Common myeloid progenitor, CD34-positive (primary cell): Measurements from ENCODE around the gene PGA5.

Experiments
- CTCF ChIA-PET: fragments of 350-600 bp; sonication (Branson Sonifier 250); formaldehyde crosslinking; loops from one replicate; lab custom pipeline; 2021; ENCODE audit warnings: antibody characterized with exemption; lab: Charles Lee
- POLR2A ChIA-PET: fragments of 350-600 bp; sonication (Branson Sonifier 250); formaldehyde crosslinking; loops from one replicate; lab custom pipeline; 2021; ENCODE audit warnings: antibody characterized with exemption; lab: Charles Lee
- DNase-seq, 3 donors: peaks; one replicate each; pipeline versions ENCODE4 v3.0.0 to v3.0.0-alpha.2; 2013
- H3K27ac ChIP-seq, 2 experiments: 1 replicate in 1 of 2; 2 replicates in 1 of 2; pipeline ENCODE4 v1.7.0; 2013; ENCODE audit warnings: inconsistent platforms in 2 of 2, low read length in 2 of 2, mild to moderate bottlenecking in 2 of 2, low read depth in 1 of 2, moderate library complexity in 1 of 2; ENCODE audit not compliant: severe bottlenecking in 2 of 2, insufficient read depth in 1 of 2, poor library complexity in 1 of 2
- H3K27me3 ChIP-seq, 5 experiments: replicated peaks in 2 of 5; 1 replicate in 3 of 5; 2 replicates in 2 of 5; pipeline versions ENCODE4 v1.6.1 to v1.7.0; 2013; ENCODE audit warnings: low read length in 4 of 5, mild to moderate bottlenecking in 2 of 5, moderate library complexity in 2 of 5, inconsistent platforms in 1 of 5; ENCODE audit not compliant: insufficient read depth in 5 of 5, control insufficient read depth in 4 of 5
- H3K36me3 ChIP-seq, 4 experiments: 1 replicate in 2 of 4; 2 replicates in 2 of 4; pipeline versions ENCODE4 v1.6.1 to v1.7.0; 2013; ENCODE audit warnings: low read length in 3 of 4, control low read depth in 1 of 4, mild to moderate bottlenecking in 1 of 4; ENCODE audit not compliant: control insufficient read depth in 4 of 4, insufficient read depth in 4 of 4
- H3K4me1 ChIP-seq, 4 experiments: 1 replicate in 3 of 4; 2 replicates in 1 of 4; pipeline versions ENCODE4 v1.6.1 to v1.7.1; 2013; ENCODE audit warnings: low read length in 3 of 4, mild to moderate bottlenecking in 3 of 4, control low read depth in 1 of 4, inconsistent platforms in 1 of 4, moderate library complexity in 1 of 4; ENCODE audit not compliant: control insufficient read depth in 4 of 4, insufficient read depth in 4 of 4; ENCODE audit errors: control extremely low read depth in 1 of 4
- H3K4me3 ChIP-seq, 7 experiments: 1 replicate in 4 of 7; 2 replicates in 3 of 7; pipeline versions ENCODE4 v1.5.1 to v1.7.0; 2013; ENCODE audit warnings: mild to moderate bottlenecking in 7 of 7, low read length in 6 of 7, moderate library complexity in 6 of 7, inconsistent platforms in 2 of 7, low read depth in 2 of 7, control low read depth in 1 of 7; ENCODE audit not compliant: insufficient read depth in 4 of 7, control insufficient read depth in 1 of 7; ENCODE audit errors: extremely low read depth in 1 of 7
- H3K9me3 ChIP-seq, 5 experiments: 1 replicate in 4 of 5; 2 replicates in 1 of 5; pipeline versions ENCODE4 v1.6.1 to v1.7.1; 2013; ENCODE audit warnings: low read length in 4 of 5, mild to moderate bottlenecking in 2 of 5, inconsistent platforms in 1 of 5, low read depth in 1 of 5, moderate library complexity in 1 of 5; ENCODE audit not compliant: control insufficient read depth in 4 of 5, insufficient read depth in 2 of 5; ENCODE audit errors: control extremely low read depth in 1 of 5
- WGBS: methylation state at CpG from one replicate; pipeline ENCODE4 v1.1.5; 2013; ENCODE audit not compliant: insufficient coverage; 5-methylcytosine and 5-hydroxymethylcytosine counted together

The PGA5 gene

GRCh38 chr11:61280883-61281580 lies 40.1 kb downstream of the PGA5 start:
- DNase-seq, result no peak
- no peaks in the 10 kb centered on the region for H3K9me3 ChIP-seq
- 94% methylated on average over 17 of the region's 20 CpGs for WGBS
- H3K4me1 ChIP-seq, result no peaks in the 10 kb centered on the region
- ChIA-PET CTCF (interaction anchor here (1.1 to 1.2 kb wide), 2 partner anchors 104 kb away, joined by 3 to 4 read pairs; no protein-coding TSS in a partner anchor), POLR2A (interaction anchor here (0.8 kb wide), 1 partner anchor 13 kb away, joined by 3 read pairs; no protein-coding TSS in a partner anchor)
- H3K4me3 ChIP-seq, result no peak overlapping the region
- peaks cover 0 to 48% (median 26%) of the 10 kb centered on the region in 4 experiments for H3K36me3 ChIP-seq
- H3K27ac ChIP-seq, result no peak overlapping the region
- no peaks in the 10 kb centered on the region for H3K27me3 ChIP-seq

DNA sequence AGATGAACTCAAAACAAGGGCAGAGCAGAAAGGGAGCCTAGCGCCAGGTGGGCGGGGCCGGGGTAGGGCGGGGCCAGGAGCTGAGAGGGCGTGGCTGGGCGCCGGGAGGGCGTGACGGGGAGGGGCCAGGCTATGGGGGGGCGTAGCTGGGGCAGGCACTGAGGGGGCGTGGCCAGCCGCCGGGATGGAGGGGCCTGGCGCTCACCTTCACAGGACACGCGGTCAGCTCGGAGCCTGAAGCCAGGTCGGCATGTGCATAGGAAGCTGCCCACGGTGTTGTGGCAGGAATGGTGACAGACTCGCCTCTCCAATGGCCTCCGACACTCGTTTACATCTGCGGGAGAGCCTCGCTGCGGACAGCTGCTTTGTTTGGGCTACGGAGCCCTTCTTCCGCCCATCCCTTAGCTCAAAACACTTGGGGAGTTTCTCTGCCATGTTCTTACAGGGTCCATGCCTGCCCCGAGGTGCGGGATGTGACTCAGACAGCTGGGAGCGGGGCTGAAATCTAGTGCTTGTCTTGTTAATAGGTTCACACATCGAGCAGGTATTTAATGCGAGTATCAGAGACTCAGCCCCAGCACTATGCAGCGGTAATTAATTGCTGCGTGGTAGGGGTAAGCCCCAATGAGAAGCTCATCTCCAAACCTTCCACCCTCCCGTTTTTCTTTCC lies 40.7 kb downstream of the PGA5 start:
- Histone ChIP-seq H3K4me3 (no peak overlapping the region), H3K4me1 (no peaks in the 10 kb centered on the region), H3K36me3 (peaks cover 0 to 50% (median 27%) of the 10 kb centered on the region in 4 experiments), H3K27me3 (no peaks in the 10 kb centered on the region), H3K27ac (no peak overlapping the region), H3K9me3 (no peaks in the 10 kb centered on the region)
- peak in 2 of 3 donors; percentile 22 to 33 for DNase-seq
- CTCF ChIA-PET, result interaction anchor here (1.2 kb wide), 1 partner anchor 104 kb away, joined by 4 read pairs; no protein-coding TSS in a partner anchor
- 82% methylated on average over 35 of the region's 35 CpGs for WGBS
- POLR2A ChIA-PET, result interaction anchor here (0.8 kb wide), 1 partner anchor 12 kb away, joined by 3 read pairs; no protein-coding TSS in a partner anchor

- POLR2A ChIA-PET, result no interaction called here
- H3K27me3 ChIP-seq, result no peaks in the 10 kb centered on the region
- no peaks in the 10 kb centered on the region for H3K9me3 ChIP-seq
- DNase-seq, result no peak
- H3K36me3 ChIP-seq, result peaks cover 0 to 57% (median 26%) of the 10 kb centered on the region in 4 experiments
- CTCF ChIA-PET, result interaction anchor here (1.1 kb wide), 2 partner anchors 10 to 102 kb away, joined by 3 to 4 read pairs; no protein-coding TSS in a partner anchor
- no peak overlapping the region for H3K27ac ChIP-seq
- WGBS, result 88% methylated on average over 1 of the region's 4 CpGs
- H3K4me1 ChIP-seq, result no peaks in the 10 kb centered on the region
- H3K4me3 ChIP-seq, result no peak overlapping the region
These were observed 42.6 kb downstream of the PGA5 start for GRCh38 chr11:61283613-61284012.

- no peak overlapping the region for H3K4me3 ChIP-seq
These were observed 46.5 kb downstream of the PGA5 start for GRCh38 chr11:61287338-61287977.

GRCh38 chr11:61290905-61291690 lies 50.1 kb downstream of the PGA5 start:
- peaks cover 0 to 16% (median 3%) of the 10 kb centered on the region in 4 experiments for H3K36me3 ChIP-seq
- WGBS, result 97% methylated on average over 11 of the region's 12 CpGs
- no peak overlapping the region for H3K4me3 ChIP-seq
- no peaks in the 10 kb centered on the region for H3K27me3 ChIP-seq
- ChIA-PET POLR2A (interaction anchor here (0.7 kb wide), 1 partner anchor 249 kb away, joined by 4 read pairs; no protein-coding TSS in a partner anchor), CTCF (interaction anchor here (0.6 to 2.1 kb wide), 3 partner anchors 29 to 38 kb away, joined by 3 to 7 read pairs (median 3); no protein-coding TSS in a partner anchor)
- peaks cover 0 to 27% (median 26%) of the 10 kb centered on the region in 4 experiments for H3K4me1 ChIP-seq
- peak in 2 of 3 donors; percentile 9 to 15 for DNase-seq
- no peak overlapping the region for H3K27ac ChIP-seq
- H3K9me3 ChIP-seq, result no peaks in the 10 kb centered on the region

More at GRCh38 chr11:61287338-61287977, 46.5 kb downstream of the PGA5 start:
- Histone ChIP-seq H3K27ac (peak overlapping the region in 1 of 2 experiments; percentile 54), H3K9me3 (no peaks in the 10 kb centered on the region), H3K4me1 (no peaks in the 10 kb centered on the region), H3K36me3 (peaks cover 0 to 37% (median 15%) of the 10 kb centered on the region in 4 experiments), H3K27me3 (no peaks in the 10 kb centered on the region)
- 89% methylated on average over 14 of the region's 14 CpGs for WGBS
- ChIA-PET CTCF (no interaction called here), POLR2A (no interaction called here)
- DNase-seq, result peak; percentile 23 to 73 (median 48)

GRCh38 chr11:61292356-61292755 lies 51.4 kb downstream of the PGA5 start:
- no peak overlapping the region for H3K4me3 ChIP-seq
- peaks cover 0 to 14% (median 1%) of the 10 kb centered on the region in 4 experiments for H3K36me3 ChIP-seq
- no CpG with 5 or more reads among the region's 2 CpGs for WGBS
- H3K4me1 ChIP-seq, result peaks cover 4 to 33% (median 29%) of the 10 kb centered on the region in 4 experiments
- H3K27ac ChIP-seq, result no peak overlapping the region
- CTCF ChIA-PET, result interaction anchor here (1.4 to 3.2 kb wide), 2 partner anchors 16 to 38 kb away, joined by 5 to 30 read pairs; no protein-coding TSS in a partner anchor
- POLR2A ChIA-PET, result no interaction called here
- no peak for DNase-seq
- no peaks in the 10 kb centered on the region for H3K27me3 ChIP-seq
- H3K9me3 ChIP-seq, result no peaks in the 10 kb centered on the region
